Panc1 (cell line): Measurements from ENCODE around the gene IL11. TPM values are rescaled to one million over a fixed set of nuclear protein-coding genes. Genes with fewer than 3 reads are reported as not detected.
A peak's percentile ranks its signal among the peaks of the same experiment; 100 is the strongest.

Source experiments
- ATAC-seq: fragments of 200-7000 bp; cut with Tn5 transposase; 2 replicates; pipeline ENCODE4 v1.9.1; 2020; ENCODE audit warnings: mild to moderate bottlenecking, moderate library complexity
- BruUV-seq: library from RNA; stranded (reverse); fragments of 400-500 nt; replicated peaks from 2 replicates; lab custom pipeline; 2021; lab: Mats Ljungman, UMichigan
- CTCF ChIA-PET: fragments of 300-600 bp; sonication (Branson Sonifier 250); formaldehyde crosslinking; loops from one replicate; lab custom pipeline; 2022; ENCODE audit warnings: antibody characterized with exemption; lab: Charles Lee
- POLR2A ChIA-PET: fragments of 300-600 bp; sonication (Branson Sonifier 250); formaldehyde crosslinking; loops from one replicate; lab custom pipeline; 2022; ENCODE audit warnings: antibody characterized with exemption; lab: Charles Lee
- DNase-seq: peaks from one replicate; pipeline ENCODE4 v3.0.0-alpha.2; 2010; ENCODE audit warnings: low read depth, low spot score
- H3K27ac ChIP-seq: 2 replicates; pipeline ENCODE4 v1.5.1; 2011; ENCODE audit warnings: mild to moderate bottlenecking, low read length, inconsistent platforms
- H3K27me3 ChIP-seq: fragments of 200-500 bp; sonication (Bioruptor generic); 2 replicates; pipeline ENCODE4 v1.6.0; 2014; ENCODE audit warnings: low read length, inconsistent platforms; ENCODE audit not compliant: control insufficient read depth, insufficient read depth
- H3K36me3 ChIP-seq: fragments of 200-500 bp; sonication (Bioruptor generic); 2 replicates; pipeline ENCODE4 v1.5.1; 2014; ENCODE audit warnings: inconsistent platforms, mild to moderate bottlenecking, low read length, moderate library complexity; ENCODE audit not compliant: control insufficient read depth, insufficient read depth
- H3K4me1 ChIP-seq: 2 replicates; pipeline ENCODE4 v1.5.1; 2011; ENCODE audit warnings: inconsistent platforms, mild to moderate bottlenecking, low read length, moderate library complexity; ENCODE audit not compliant: control insufficient read depth, insufficient read depth
- H3K4me3 ChIP-seq, 2 experiments: 2 replicates each; pipeline ENCODE4 v1.5.1; 2011 to 2012; ENCODE audit warnings: low read depth in 2 of 2, low read length in 2 of 2, mild to moderate bottlenecking in 2 of 2, inconsistent platforms in 1 of 2, moderate library complexity in 1 of 2
- H3K9me3 ChIP-seq: fragments of 200-500 bp; sonication (Bioruptor generic); 2 replicates; pipeline ENCODE4 v1.5.1; 2014; ENCODE audit warnings: low read depth, mild to moderate bottlenecking, inconsistent platforms, low read length, moderate library complexity; ENCODE audit not compliant: control insufficient read depth, insufficient read depth
- CTCF ChIP-seq: fragments of 450-650 bp; IDR thresholded peaks from 2 replicates; pipeline ENCODE4 v1.5.1; 2017; ENCODE audit warnings: mild to moderate bottlenecking
- POLR2AphosphoS5 ChIP-seq: IDR thresholded peaks from 2 replicates; pipeline ENCODE4 v1.6.1; 2012; ENCODE audit warnings: mild to moderate bottlenecking, low read depth, low read length, moderate library complexity
- REST ChIP-seq, 2 experiments: IDR thresholded peaks; 2 replicates each; pipeline ENCODE4 v1.6.1; 2011 to 2012; ENCODE audit warnings: low read depth in 2 of 2, control low read depth in 1 of 2, low read length in 1 of 2, mild to moderate bottlenecking in 1 of 2, moderate library complexity in 1 of 2; ENCODE audit not compliant: insufficient read depth in 1 of 2
- SIN3A ChIP-seq: IDR thresholded peaks from 2 replicates; pipeline ENCODE4 v1.6.1; 2012; ENCODE audit warnings: low read depth, mild to moderate bottlenecking, low read length, moderate library complexity, borderline replicate concordance; ENCODE audit not compliant: insufficient read depth
- TCF7L2 ChIP-seq: IDR thresholded peaks from 2 replicates; pipeline ENCODE4 v1.6.1; 2011; ENCODE audit warnings: mild to moderate bottlenecking, low read depth, low read length, inconsistent platforms
- in situ Hi-C: cut with HindIII; loops from 2 replicates; pipeline ENCODE4 v1.10.0; 2016; ENCODE audit warnings: low sequenced_read_pairs, low pct_unique_long_range_greater_than_20kb
- intact Hi-C: fragments of 100-400 bp; cut with micrococcal nuclease; formaldehyde crosslinking; loops from one replicate; pipeline ENCODE4 v1.10.0; 2022; ENCODE audit not compliant: unreplicated experiment
- total RNA-seq: library from RNA; stranded (reverse); gene quantifications from one replicate; pipeline ENCODE4 v1.2.1, GENCODE V29; 2021; ENCODE audit not compliant: unreplicated experiment

IL11 gene
- total RNA-seq, 1 experiment from 2014 or later: 4.4 TPM

- in situ Hi-C loops: no loop called here
Measured at GRCh38 chr19:55384920-55385723, 14.9 kb upstream of the IL11 start.

More at GRCh38 chr19:55384920-55385723, 14.9 kb upstream of the IL11 start:
- CTCF ChIA-PET: interaction anchor here (1.4 kb wide), 1 partner anchor 129 kb away, joined by 5 read pairs; no protein-coding TSS in a partner anchor
- peak overlapping the region; percentile 97 for H3K27ac ChIP-seq
- no peaks in the 10 kb centered on the region for H3K9me3 ChIP-seq
- TF ChIP-seq CTCF (no peak), REST (IDR thresholded peaks at IDR 0.05; ENCODE audit: insufficient read depth in 1 of 2, low read depth in 2 of 2, low read length in 1 of 2) (no peak), TCF7L2 (no peak), POLR2AphosphoS5 (no peak; the same call in 1 of the 2 replicates), SIN3A (no peak)
- peak overlapping the region; percentile 75 to 98 for H3K4me3 ChIP-seq
- H3K4me1 ChIP-seq: peaks cover 38% of the 10 kb centered on the region
- TSS peak; percentile 92 for BruUV-seq
- no peaks in the 10 kb centered on the region for H3K27me3 ChIP-seq
- POLR2A ChIA-PET: interaction anchor here (0.6 to 1.0 kb wide), 2 partner anchors 32 to 47 kb away, joined by 3 read pairs; no protein-coding TSS in a partner anchor
- intact Hi-C loops: no loop called here
- ATAC-seq (peak; percentile 84), DNase-seq (no peak)
- H3K36me3 ChIP-seq: peaks cover 22% of the 10 kb centered on the region
